Endothelial cell of umbilical vein (primary cell): ENCODE results near the gene FAM186B. TPM values are rescaled to one million over a fixed set of nuclear protein-coding genes. Genes with fewer than 3 reads are reported as not detected.

ENCODE experiments used
- BruUV-seq: library from RNA; stranded (reverse); fragments of 400-500 nt; replicated peaks from 2 replicates; lab custom pipeline; 2021; lab: Mats Ljungman, UMichigan
- CTCF ChIA-PET: fragments of 300-600, 350-600 bp; sonication (Branson Sonifier 250); formaldehyde crosslinking; loops from one replicate; lab custom pipeline; 2021; ENCODE audit warnings: antibody characterized with exemption, inconsistent platforms; lab: Charles Lee
- POLR2A ChIA-PET: fragments of 300-600, 350-600 bp; sonication (Branson Sonifier 250); formaldehyde crosslinking; loops from one replicate; lab custom pipeline; 2021; ENCODE audit warnings: antibody characterized with exemption, inconsistent platforms; lab: Charles Lee
- DNase-seq: peaks from one replicate; pipeline ENCODE4 v3.0.0-alpha.2; 2011; ENCODE audit warnings: low read depth, low spot score
- FAIRE-seq: peaks from 2 replicates; lab custom pipeline; 2011; peaks lifted over from hg19 to GRCh38; lab: Jason Lieb, UNC
- H2AFZ ChIP-seq: 2 replicates; pipeline ENCODE4 v1.6.0; 2012; ENCODE audit warnings: low read depth, low read length, control low read depth, inconsistent platforms
- H3K27ac ChIP-seq: 2 replicates; pipeline ENCODE4 v1.5.1; 2011; ENCODE audit warnings: low read depth, mild to moderate bottlenecking, control low read depth, low read length, moderate library complexity; ENCODE audit not compliant: insufficient read depth
- H3K27me3 ChIP-seq, 2 experiments: 2 replicates each; pipeline versions ENCODE4 v1.6.0 to v1.6.1; 2011; ENCODE audit warnings: low read length in 2 of 2, mixed read lengths in 1 of 2; ENCODE audit not compliant: control insufficient read depth in 2 of 2, insufficient read depth in 2 of 2
- H3K36me3 ChIP-seq, 2 experiments: 2 replicates in 1 of 2; 3 replicates in 1 of 2; pipeline ENCODE4 v1.5.1; 2011; ENCODE audit warnings: low read length in 2 of 2, mild to moderate bottlenecking in 1 of 2, moderate library complexity in 1 of 2; ENCODE audit not compliant: control insufficient read depth in 2 of 2, insufficient read depth in 2 of 2; ENCODE audit errors: extremely low read depth in 1 of 2
- H3K4me1 ChIP-seq: 3 replicates; pipeline ENCODE4 v1.5.1; 2011; ENCODE audit warnings: mild to moderate bottlenecking, low read length; ENCODE audit not compliant: control insufficient read depth, insufficient read depth; ENCODE audit errors: extremely low read depth
- H3K4me2 ChIP-seq: 2 replicates; pipeline ENCODE4 v1.6.1; 2011; ENCODE audit warnings: low read length, control low read depth, mixed read lengths; ENCODE audit not compliant: insufficient read depth
- H3K4me3 ChIP-seq, 3 experiments: fragments of 200-600 bp in 1 of 3; sonication (generic), shearing (Covaris generic) in 1 of 3; replicated peaks in 1 of 3; 2 replicates each; pipeline ENCODE4 v1.5.1; 2011 to 2016; ENCODE audit warnings: control low read depth in 3 of 3, low read length in 3 of 3, mild to moderate bottlenecking in 2 of 3, inconsistent platforms in 1 of 3, low read depth in 1 of 3, moderate library complexity in 1 of 3; ENCODE audit not compliant: insufficient read depth in 1 of 3
- H3K79me2 ChIP-seq: 2 replicates; pipeline ENCODE4 v1.6.0; 2012; ENCODE audit warnings: low read length, inconsistent platforms; ENCODE audit not compliant: control insufficient read depth, insufficient read depth
- H3K9ac ChIP-seq: replicated peaks from 2 replicates; pipeline ENCODE3; 2011; ENCODE audit warnings: low read length, control low read depth; ENCODE audit not compliant: insufficient read depth; ENCODE audit errors: extremely low read depth
- H3K9me1 ChIP-seq: replicated peaks from 3 replicates; pipeline ENCODE4 v1.6.0; 2011; ENCODE audit warnings: mild to moderate bottlenecking, low read length; ENCODE audit not compliant: control insufficient read depth, insufficient read depth; ENCODE audit errors: extremely low read depth
- H3K9me3 ChIP-seq: replicated peaks from 2 replicates; pipeline ENCODE4 v1.5.1; 2012; ENCODE audit warnings: low read length, inconsistent platforms; ENCODE audit not compliant: control insufficient read depth, insufficient read depth
- H4K20me1 ChIP-seq: replicated peaks from 2 replicates; pipeline ENCODE3; 2011; ENCODE audit warnings: mild to moderate bottlenecking, low read length; ENCODE audit not compliant: control insufficient read depth, insufficient read depth; ENCODE audit errors: extremely low read depth
- EZH2 ChIP-seq: IDR thresholded peaks from 2 replicates; pipeline ENCODE4 v1.6.1; 2012; ENCODE audit warnings: borderline replicate concordance, low read depth, mild to moderate bottlenecking, moderate library complexity, low read length, inconsistent platforms; ENCODE audit not compliant: severe bottlenecking
- FOS ChIP-seq: IDR thresholded peaks from 2 replicates; pipeline ENCODE4 v1.6.1; 2011; ENCODE audit warnings: mild to moderate bottlenecking, low read length, moderate library complexity, borderline replicate concordance; ENCODE audit not compliant: insufficient read depth
- GATA2 ChIP-seq: IDR thresholded peaks from 2 replicates; pipeline ENCODE4 v1.7.0; 2011; ENCODE audit warnings: low read depth, mild to moderate bottlenecking, moderate library complexity, mixed read lengths, low read length; ENCODE audit not compliant: insufficient read length, insufficient read depth
- JUN ChIP-seq: IDR thresholded peaks from 2 replicates; pipeline ENCODE4 v1.6.1; 2011; ENCODE audit warnings: borderline replicate concordance, low read depth; ENCODE audit not compliant: insufficient read length, insufficient read depth
- MYC ChIP-seq: IDR thresholded peaks from one replicate; pipeline ENCODE4 v1.6.1; 2011; ENCODE audit warnings: mild to moderate bottlenecking, low read depth, low read length
- POLR2A ChIP-seq: IDR thresholded peaks from 2 replicates; pipeline ENCODE4 v1.6.1; 2012; ENCODE audit warnings: low read depth, mild to moderate bottlenecking, control low read depth, low read length
- POLR2AphosphoS5 ChIP-seq: IDR thresholded peaks from 2 replicates; pipeline ENCODE4 v1.6.1; 2012; ENCODE audit warnings: low read depth, mild to moderate bottlenecking, control low read depth, low read length, moderate library complexity; ENCODE audit not compliant: insufficient read depth
- dilution Hi-C: fragments of 300-500 bp; cut with MboI; formaldehyde crosslinking; loops from one replicate; pipeline ENCODE4 v1.15.0; 2019; ENCODE audit warnings: low sequenced_read_pairs; ENCODE audit not compliant: extremely low pct_ligation_motif_present
- intact Hi-C: fragments of 100-400 bp; cut with micrococcal nuclease; formaldehyde crosslinking; loops from one replicate; pipeline ENCODE4 v1.10.0; 2022
- polyA plus RNA-seq, 4 experiments: library from polyadenylated mRNA; depleted of rRNA in 3 of 4; stranded (reverse) in 3 of 4; unstranded in 1 of 4; fragments of >200 nt; gene quantifications; 2 replicates each; pipeline versions ENCODE4 v1.2.1 to v1.2.3, GENCODE V29; 2011 to 2012; ENCODE audit warnings: missing spikeins in 1 of 4
- total RNA-seq: library from RNA; stranded (reverse); gene quantifications from 2 replicates; pipeline ENCODE4 v1.2.3, GENCODE V29; 2021
- TF ChIP-seq, protein P1 (sequence below): IDR thresholded peaks from 2 replicates; pipeline ENCODE4 v1.6.1; 2011; ENCODE audit not compliant: insufficient read depth, insufficient read length
- TF ChIP-seq, protein P2 (sequence below), 2 donors: IDR thresholded peaks; 1 replicate in 1 of 2; 2 replicates in 1 of 2; pipeline ENCODE4 v1.5.1; 2011; ENCODE audit warnings: low read length in 2 of 2, mild to moderate bottlenecking in 2 of 2, moderate library complexity in 2 of 2, control low read depth in 1 of 2, inconsistent platforms in 1 of 2, low read depth in 1 of 2; ENCODE audit not compliant: insufficient read depth in 1 of 2; ENCODE audit errors: extremely low read depth in 1 of 2

The FAM186B gene
- total and polyA plus RNA-seq, 2 donors (not counting 3 experiments of a cell fraction or from before 2014, with no cell fraction given): 0.10 to 0.33 TPM

DNA sequence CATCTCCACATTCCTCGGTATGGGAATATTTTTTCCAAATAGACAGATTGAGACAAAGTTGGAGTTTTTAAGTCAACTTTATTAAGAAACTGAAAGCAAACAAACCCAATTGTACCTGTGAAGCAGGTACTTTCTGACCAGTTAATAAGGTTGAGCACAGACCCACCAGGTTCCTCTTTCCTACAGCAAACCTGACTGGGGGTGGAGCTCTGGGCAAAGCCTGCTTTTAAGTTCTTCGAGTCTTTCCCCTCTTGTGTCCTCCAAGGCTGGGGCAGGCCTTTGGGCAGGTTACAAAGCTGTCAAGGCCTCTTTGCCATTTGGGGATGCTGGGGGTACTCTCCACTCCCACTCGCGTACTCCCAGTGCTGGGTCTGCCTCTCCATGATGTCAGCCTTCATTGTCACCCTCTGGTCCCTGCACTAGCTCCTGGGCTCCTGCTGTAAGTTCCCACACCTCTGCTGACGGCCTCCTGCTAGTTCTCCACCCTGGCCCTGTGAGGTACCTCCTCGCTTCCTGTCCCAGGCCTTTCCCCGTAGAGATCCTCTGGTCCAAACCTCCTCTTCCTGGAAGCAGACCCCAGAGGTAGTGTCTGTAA lies 63.4 kb downstream of the FAM186B start:
- TF ChIP-seq POLR2AphosphoS5 (no peak), MYC (no peak), EZH2 (no peak), JUN (no peak), POLR2A (no peak), FOS (no peak), GATA2 (no peak)
- TF ChIP-seq, protein P1, sequence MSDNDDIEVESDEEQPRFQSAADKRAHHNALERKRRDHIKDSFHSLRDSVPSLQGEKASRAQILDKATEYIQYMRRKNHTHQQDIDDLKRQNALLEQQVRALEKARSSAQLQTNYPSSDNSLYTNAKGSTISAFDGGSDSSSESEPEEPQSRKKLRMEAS: no peak
- TF ChIP-seq, protein P2, sequence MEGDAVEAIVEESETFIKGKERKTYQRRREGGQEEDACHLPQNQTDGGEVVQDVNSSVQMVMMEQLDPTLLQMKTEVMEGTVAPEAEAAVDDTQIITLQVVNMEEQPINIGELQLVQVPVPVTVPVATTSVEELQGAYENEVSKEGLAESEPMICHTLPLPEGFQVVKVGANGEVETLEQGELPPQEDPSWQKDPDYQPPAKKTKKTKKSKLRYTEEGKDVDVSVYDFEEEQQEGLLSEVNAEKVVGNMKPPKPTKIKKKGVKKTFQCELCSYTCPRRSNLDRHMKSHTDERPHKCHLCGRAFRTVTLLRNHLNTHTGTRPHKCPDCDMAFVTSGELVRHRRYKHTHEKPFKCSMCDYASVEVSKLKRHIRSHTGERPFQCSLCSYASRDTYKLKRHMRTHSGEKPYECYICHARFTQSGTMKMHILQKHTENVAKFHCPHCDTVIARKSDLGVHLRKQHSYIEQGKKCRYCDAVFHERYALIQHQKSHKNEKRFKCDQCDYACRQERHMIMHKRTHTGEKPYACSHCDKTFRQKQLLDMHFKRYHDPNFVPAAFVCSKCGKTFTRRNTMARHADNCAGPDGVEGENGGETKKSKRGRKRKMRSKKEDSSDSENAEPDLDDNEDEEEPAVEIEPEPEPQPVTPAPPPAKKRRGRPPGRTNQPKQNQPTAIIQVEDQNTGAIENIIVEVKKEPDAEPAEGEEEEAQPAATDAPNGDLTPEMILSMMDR (IDR thresholded peaks at IDR 0.05; ENCODE audit: extremely low read depth in 1 of 2, insufficient read depth in 1 of 2, low read depth in 1 of 2, low read length in 2 of 2): no peak
- FAIRE-seq (no peak), DNase-seq (no peak)
- ChIA-PET POLR2A (no interaction called here), CTCF (interaction anchor here (0.9 to 1.4 kb wide), 2 partner anchors 184 to 247 kb away, joined by 3 to 4 read pairs; partner anchors contain the start of gene PRPH)
- H4K20me1 ChIP-seq: no peaks in the 10 kb centered on the region
- no peak overlapping the region for H3K4me3 ChIP-seq
- H3K4me1 ChIP-seq: peaks cover 8% of the 10 kb centered on the region
- dilution Hi-C loops (no loop called here), intact Hi-C loops (no loop called here)
- no peaks in the 10 kb centered on the region for H3K36me3 ChIP-seq
- no peaks in the 10 kb centered on the region for H3K9me1 ChIP-seq
- H3K27me3 ChIP-seq: peaks cover 20 to 30% of the 10 kb centered on the region in 2 experiments
- no peaks in the 10 kb centered on the region for H3K79me2 ChIP-seq
- H3K27ac ChIP-seq: no peak overlapping the region
- H2AFZ ChIP-seq: no peak overlapping the region
- BruUV-seq: no TSS peak
- no peak overlapping the region for H3K9ac ChIP-seq
- H3K4me2 ChIP-seq: no peak overlapping the region
- H3K9me3 ChIP-seq: no peaks in the 10 kb centered on the region
